ENCODE measurements around the gene KDM4B.

KDM4B gene

GRCh38 chr19:5141850-5142724 lies 173.2 kb downstream of the KDM4B start:
- no peak for DNase-seq

- no peak for DNase-seq
These were observed 173.8 kb downstream of the KDM4B start for GRCh38 chr19:5142725-5143097.

GRCh38 chr19:5143471-5144411 lies 174.8 kb downstream of the KDM4B start:
- DNase-seq, result no peak

GRCh38 chr19:5144545-5145179 lies 175.7 kb downstream of the KDM4B start:
- DNase-seq, result no peak

GRCh38 chr19:5145521-5146511 lies 176.9 kb downstream of the KDM4B start:
- no peak for DNase-seq

GRCh38 chr19:5147074-5147977 lies 178.4 kb downstream of the KDM4B start:
- no peak for DNase-seq

- DNase-seq, result peak; percentile 39 to 80
These were observed 179.3 kb downstream of the KDM4B start for GRCh38 chr19:5147978-5148793.

- DNase-seq, result no peak
These were observed 179.9 kb downstream of the KDM4B start for GRCh38 chr19:5148794-5149190.

GRCh38 chr19:5149508-5149907 lies 180.6 kb downstream of the KDM4B start:
- no peak for DNase-seq

GRCh38 chr19:5149932-5150901 lies 181.3 kb downstream of the KDM4B start:
- no peak for DNase-seq

- no peak for DNase-seq
These were observed 182.2 kb downstream of the KDM4B start for GRCh38 chr19:5150902-5151741.

GRCh38 chr19:5152013-5152763 lies 183.3 kb downstream of the KDM4B start:
- no peak for DNase-seq

GRCh38 chr19:5152767-5153532 lies 184.0 kb downstream of the KDM4B start:
- DNase-seq, result no peak

GRCh38 chr19:5153601-5154128 lies 184.8 kb downstream of the KDM4B start:
- no peak for DNase-seq

GRCh38 chr19:5154129-5154798 lies 185.4 kb downstream of the KDM4B start:
- DNase-seq, result no peak
